Measurements from ENCODE around the gene PTPRD. TPM values are rescaled to one million over a fixed set of nuclear protein-coding genes. Genes with fewer than 3 reads are reported as not detected.

Gene PTPRD
- total and polyA plus RNA-seq, 2 of the 4 experiments (the other 2 are of a cell fraction): 0.07 to 0.18 TPM

GRCh38 chr9:8382266-8382665, 2230.5 kb downstream of the PTPRD start:
- no peak overlapping the region for H2BK120ac ChIP-seq (ENCODE audit: low read depth, low read length)
- dilution Hi-C loops (cut with HindIII; ENCODE audit: low sequenced_read_pairs, unreplicated experiment) (no loop called here), intact Hi-C loops (cut with micrococcal nuclease) (no loop called here), in situ Hi-C loops (cut with MboI; ENCODE audit: low sequenced_read_pairs) (no loop called here)
- no peak overlapping the region for H2BK15ac ChIP-seq (ENCODE audit: low read depth, low read length)
- no peak overlapping the region for H3K4me3 ChIP-seq (ENCODE audit: insufficient read depth, low read depth, low read length)
- H2BK5ac ChIP-seq (ENCODE audit: low read depth, low read length, poor library complexity, severe bottlenecking): no peak overlapping the region
- ATAC-seq (ENCODE audit: low read depth) (no peak), DNase-seq (no peak)
- BruUV-seq (replicated peaks): no TSS peak
- no peak overlapping the region for H3K9ac ChIP-seq (ENCODE audit: low read depth, low read length)
- no peak overlapping the region for H2AK5ac ChIP-seq (ENCODE audit: low read depth, low read length)
- H3K56ac ChIP-seq (ENCODE audit: extremely low read depth, insufficient read depth, low read length): no peak overlapping the region
- no peak overlapping the region for H2BK20ac ChIP-seq (ENCODE audit: low read depth, low read length)
- no peak overlapping the region for H3K4ac ChIP-seq (ENCODE audit: low read depth, low read length)
- H3K14ac ChIP-seq (replicated peaks; ENCODE audit: low read depth, low read length): no peak overlapping the region
- H3K36me3 ChIP-seq (ENCODE audit: control insufficient read depth, insufficient read depth, low read length): no peaks in the 10 kb centered on the region
- no peak overlapping the region for H3K18ac ChIP-seq (ENCODE audit: low read depth, low read length)
- H4K8ac ChIP-seq (ENCODE audit: low read depth in 2 of 2, low read length in 2 of 2): no peak overlapping the region
- no peaks in the 10 kb centered on the region for H3K9me1 ChIP-seq (ENCODE audit: insufficient read depth, low read length)
- no peak overlapping the region for H4K91ac ChIP-seq (ENCODE audit: insufficient read depth, low read depth, low read length)
- no peak overlapping the region for H2AFZ ChIP-seq (replicated peaks; ENCODE audit: low read length, poor library complexity)
- no peak overlapping the region for H2AK9ac ChIP-seq (replicated peaks; ENCODE audit: low read depth, low read length, poor library complexity)
- no peaks in the 10 kb centered on the region for H3K27me3 ChIP-seq (ENCODE audit: control insufficient read depth, insufficient read depth, low read length)
- peaks cover 3% of the 10 kb centered on the region; the same call in 1 of the 2 replicates for H3K9me3 ChIP-seq (ENCODE audit: control insufficient read depth, insufficient read depth, low read length)
- no peak overlapping the region for H3K23ac ChIP-seq (ENCODE audit: low read depth, low read length)
- no peaks in the 10 kb centered on the region for H4K20me1 ChIP-seq (ENCODE audit: insufficient read depth, low read length)
- H4K5ac ChIP-seq (ENCODE audit: low read depth, low read length): no peak overlapping the region
- H3K4me2 ChIP-seq (ENCODE audit: low read depth, low read length): no peak overlapping the region
- no peaks in the 10 kb centered on the region for H3K79me1 ChIP-seq (ENCODE audit: low read depth in 1 of 2, low read length in 2 of 2)
- POLR2A ChIA-PET (ENCODE audit: unreplicated experiment): no interaction called here
- no CpG with 5 or more reads among the region's 1 CpG for WGBS, 2 experiments (ENCODE audit: extremely low coverage in 2 of 2, insufficient read length in 1 of 2)
- H3K4me1 ChIP-seq (ENCODE audit: control insufficient read depth, insufficient read depth, low read length): no peaks in the 10 kb centered on the region
- TF ChIP-seq NFE2L2 (IDR thresholded peaks at IDR 0.05; ENCODE audit: low read depth, low read length) (no peak), SMC3 (IDR thresholded peaks at IDR 0.05; ENCODE audit: low read depth, low read length) (no peak), MXI1 (IDR thresholded peaks at IDR 0.05; ENCODE audit: borderline replicate concordance, low read depth, low read length) (no peak), BHLHE40 (IDR thresholded peaks at IDR 0.05; ENCODE audit: low read depth, low read length) (no peak), RAD21 (IDR thresholded peaks at IDR 0.05; ENCODE audit: low read length) (no peak), CEBPB (IDR thresholded peaks at IDR 0.05; ENCODE audit: low read depth, low read length) (no peak), USF2 (IDR thresholded peaks at IDR 0.05; ENCODE audit: low read depth, low read length) (no peak), FOS (IDR thresholded peaks at IDR 0.05; ENCODE audit: low read depth, low read length) (no peak), MAFK (IDR thresholded peaks at IDR 0.05; ENCODE audit: low read depth, low read length) (no peak), RFX5 (IDR thresholded peaks at IDR 0.05; ENCODE audit: low read depth, low read length) (no peak), CHD1 (IDR thresholded peaks at IDR 0.05; ENCODE audit: low read depth, low read length) (no peak), RCOR1 (IDR thresholded peaks at IDR 0.05; ENCODE audit: insufficient replicate concordance, low read length) (no peak), MAZ (IDR thresholded peaks at IDR 0.05; ENCODE audit: borderline replicate concordance, low read depth, low read length) (no peak), POLR2A (IDR thresholded peaks at IDR 0.05; ENCODE audit: low read depth, low read length) (no peak)
- TF ChIP-seq, protein P1, sequence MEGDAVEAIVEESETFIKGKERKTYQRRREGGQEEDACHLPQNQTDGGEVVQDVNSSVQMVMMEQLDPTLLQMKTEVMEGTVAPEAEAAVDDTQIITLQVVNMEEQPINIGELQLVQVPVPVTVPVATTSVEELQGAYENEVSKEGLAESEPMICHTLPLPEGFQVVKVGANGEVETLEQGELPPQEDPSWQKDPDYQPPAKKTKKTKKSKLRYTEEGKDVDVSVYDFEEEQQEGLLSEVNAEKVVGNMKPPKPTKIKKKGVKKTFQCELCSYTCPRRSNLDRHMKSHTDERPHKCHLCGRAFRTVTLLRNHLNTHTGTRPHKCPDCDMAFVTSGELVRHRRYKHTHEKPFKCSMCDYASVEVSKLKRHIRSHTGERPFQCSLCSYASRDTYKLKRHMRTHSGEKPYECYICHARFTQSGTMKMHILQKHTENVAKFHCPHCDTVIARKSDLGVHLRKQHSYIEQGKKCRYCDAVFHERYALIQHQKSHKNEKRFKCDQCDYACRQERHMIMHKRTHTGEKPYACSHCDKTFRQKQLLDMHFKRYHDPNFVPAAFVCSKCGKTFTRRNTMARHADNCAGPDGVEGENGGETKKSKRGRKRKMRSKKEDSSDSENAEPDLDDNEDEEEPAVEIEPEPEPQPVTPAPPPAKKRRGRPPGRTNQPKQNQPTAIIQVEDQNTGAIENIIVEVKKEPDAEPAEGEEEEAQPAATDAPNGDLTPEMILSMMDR (conservative IDR thresholded peaks at IDR 0.05; ENCODE audit: low read depth, low read length): no peak
- TF ChIP-seq, protein P2, sequence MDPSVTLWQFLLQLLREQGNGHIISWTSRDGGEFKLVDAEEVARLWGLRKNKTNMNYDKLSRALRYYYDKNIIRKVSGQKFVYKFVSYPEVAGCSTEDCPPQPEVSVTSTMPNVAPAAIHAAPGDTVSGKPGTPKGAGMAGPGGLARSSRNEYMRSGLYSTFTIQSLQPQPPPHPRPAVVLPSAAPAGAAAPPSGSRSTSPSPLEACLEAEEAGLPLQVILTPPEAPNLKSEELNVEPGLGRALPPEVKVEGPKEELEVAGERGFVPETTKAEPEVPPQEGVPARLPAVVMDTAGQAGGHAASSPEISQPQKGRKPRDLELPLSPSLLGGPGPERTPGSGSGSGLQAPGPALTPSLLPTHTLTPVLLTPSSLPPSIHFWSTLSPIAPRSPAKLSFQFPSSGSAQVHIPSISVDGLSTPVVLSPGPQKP (IDR thresholded peaks at IDR 0.05; ENCODE audit: borderline replicate concordance, low read depth, low read length): no peak
- CTCF ChIA-PET: no interaction called here
- H3K27ac ChIP-seq (ENCODE audit: insufficient read depth, low read length): no peak overlapping the region
